H9 (cell line): Measurements from ENCODE around the gene PNMT. TPM values are rescaled to one million over a fixed set of nuclear protein-coding genes. Genes with fewer than 3 reads are reported as not detected.
A peak's percentile ranks its signal among the peaks of the same experiment; 100 is the strongest.

Source experiments
- DNase-seq: peaks from one replicate; pipeline ENCODE4 v3.0.0-alpha.2; 2017
- H2AFZ ChIP-seq: one replicate; pipeline ENCODE4 v1.6.1; 2013; ENCODE audit warnings: mild to moderate bottlenecking, low read length, control low read depth, moderate library complexity
- H2AK5ac ChIP-seq: 2 replicates; pipeline ENCODE4 v1.6.1; 2013; ENCODE audit warnings: low read length, control low read depth, mixed read lengths; ENCODE audit not compliant: insufficient read length
- H2BK120ac ChIP-seq: one replicate; pipeline ENCODE4 v1.6.1; 2013; ENCODE audit warnings: low read depth, mild to moderate bottlenecking, low read length, control low read depth, inconsistent platforms; ENCODE audit not compliant: poor library complexity, severe bottlenecking
- H2BK12ac ChIP-seq: 2 replicates; pipeline ENCODE4 v1.6.1; 2013; ENCODE audit warnings: low read length, control low read depth, mixed read lengths, low read depth; ENCODE audit not compliant: insufficient read length
- H2BK15ac ChIP-seq: 2 replicates; pipeline ENCODE4 v1.6.1; 2013; ENCODE audit warnings: low read depth, low read length, control low read depth
- H2BK20ac ChIP-seq: one replicate; pipeline ENCODE4 v1.6.1; 2013; ENCODE audit warnings: low read depth, mild to moderate bottlenecking, low read length, control low read depth, inconsistent platforms; ENCODE audit not compliant: poor library complexity, severe bottlenecking
- H2BK5ac ChIP-seq: 2 replicates; pipeline ENCODE4 v1.6.1; 2013; ENCODE audit warnings: low read length, control low read depth, mixed read lengths; ENCODE audit not compliant: insufficient read length
- H3K14ac ChIP-seq: 2 replicates; pipeline ENCODE4 v1.6.1; 2013; ENCODE audit warnings: low read length, control low read depth; ENCODE audit not compliant: insufficient read depth
- H3K18ac ChIP-seq: 2 replicates; pipeline ENCODE4 v1.6.1; 2013; ENCODE audit warnings: low read depth, mild to moderate bottlenecking, mixed read lengths, low read length, control low read depth; ENCODE audit not compliant: insufficient read length
- H3K23ac ChIP-seq: 2 replicates; pipeline ENCODE4 v1.6.1; 2013; ENCODE audit warnings: low read length, control low read depth, mixed read lengths, low read depth; ENCODE audit not compliant: insufficient read length
- H3K23me2 ChIP-seq: 2 replicates; pipeline ENCODE4 v1.6.1; 2013; ENCODE audit warnings: low read depth, mild to moderate bottlenecking, mixed read lengths, low read length, control low read depth; ENCODE audit not compliant: insufficient read length, poor library complexity, severe bottlenecking
- H3K27ac ChIP-seq: 2 replicates; pipeline ENCODE4 v1.5.1; 2013; ENCODE audit warnings: low read length, control low read depth, mixed read lengths, low read depth; ENCODE audit not compliant: insufficient read length
- H3K27me3 ChIP-seq: 2 replicates; pipeline ENCODE4 v1.6.1; 2013; ENCODE audit warnings: low read length, control low read depth, inconsistent platforms; ENCODE audit not compliant: insufficient read depth
- H3K4ac ChIP-seq: 2 replicates; pipeline ENCODE4 v1.6.1; 2013; ENCODE audit warnings: low read depth, mild to moderate bottlenecking, control low read depth, inconsistent platforms, low read length, moderate library complexity
- H3K4me1 ChIP-seq: 2 replicates; pipeline ENCODE4 v1.6.1; 2013; ENCODE audit warnings: low read length, control low read depth, inconsistent platforms; ENCODE audit not compliant: insufficient read depth
- H3K4me2 ChIP-seq: 2 replicates; pipeline ENCODE4 v1.6.1; 2013; ENCODE audit warnings: low read length, control low read depth, mixed read lengths; ENCODE audit not compliant: insufficient read length, insufficient read depth
- H3K56ac ChIP-seq: 2 replicates; pipeline ENCODE4 v1.6.1; 2013; ENCODE audit warnings: low read depth, mild to moderate bottlenecking, mixed read lengths, low read length, control low read depth; ENCODE audit not compliant: insufficient read length
- H3K79me1 ChIP-seq: 2 replicates; pipeline ENCODE4 v1.6.1; 2013; ENCODE audit warnings: low read depth, mild to moderate bottlenecking, moderate library complexity, low read length, control low read depth, inconsistent platforms; ENCODE audit not compliant: insufficient read depth, poor library complexity, severe bottlenecking
- H3K79me2 ChIP-seq: 2 replicates; pipeline ENCODE4 v1.6.1; 2013; ENCODE audit warnings: low read length, control low read depth, inconsistent platforms; ENCODE audit not compliant: insufficient read depth
- H3K9ac ChIP-seq: 2 replicates; pipeline ENCODE4 v1.6.1; 2013; ENCODE audit warnings: low read length, control low read depth, mixed read lengths; ENCODE audit not compliant: insufficient read length; ENCODE audit errors: extremely low read depth
- H3K9me3 ChIP-seq: one replicate; pipeline ENCODE4 v1.6.1; 2013; ENCODE audit warnings: low read depth, low read length, inconsistent platforms; ENCODE audit not compliant: control insufficient read depth
- H3T11ph ChIP-seq: one replicate; pipeline ENCODE4 v1.6.1; 2013; ENCODE audit warnings: mild to moderate bottlenecking, low read length, control low read depth, inconsistent platforms
- H4K20me1 ChIP-seq: one replicate; pipeline ENCODE4 v1.6.1; 2013; ENCODE audit not compliant: control insufficient read depth, insufficient read length, insufficient read depth
- H4K5ac ChIP-seq: 2 replicates; pipeline ENCODE4 v1.6.1; 2013; ENCODE audit warnings: low read depth, mild to moderate bottlenecking, mixed read lengths, low read length, control low read depth; ENCODE audit not compliant: insufficient read length
- H4K8ac ChIP-seq: replicated peaks from 2 replicates; pipeline ENCODE4 v1.6.1; 2013; ENCODE audit warnings: low read length, control low read depth, mixed read lengths, low read depth; ENCODE audit not compliant: insufficient read length
- H4K91ac ChIP-seq: 2 replicates; pipeline ENCODE4 v1.6.1; 2013; ENCODE audit warnings: low read depth, mild to moderate bottlenecking, moderate library complexity, mixed read lengths, low read length, control low read depth; ENCODE audit not compliant: insufficient read length
- H3K27ac Mint-ChIP-seq, 3 experiments: 2 replicates in 2 of 3; 3 replicates in 1 of 3; pipeline ENCODE4 v1.8.0; 2020 to 2021; ENCODE audit warnings: mixed read lengths in 3 of 3, mild to moderate bottlenecking in 1 of 3, moderate library complexity in 1 of 3
- H3K27me3 Mint-ChIP-seq: 2 replicates; pipeline ENCODE4 v1.8.0; 2021; ENCODE audit warnings: low read depth, mild to moderate bottlenecking, moderate library complexity, mixed read lengths
- H3K36me3 Mint-ChIP-seq, 3 experiments: 2 replicates in 2 of 3; 3 replicates in 1 of 3; pipeline ENCODE4 v1.8.0; 2020 to 2021; ENCODE audit warnings: low read depth in 3 of 3, mixed read lengths in 3 of 3; ENCODE audit not compliant: insufficient read depth in 1 of 3
- H3K4me1 Mint-ChIP-seq, 2 experiments: 2 replicates each; pipeline ENCODE4 v1.8.0; 2020; ENCODE audit warnings: mixed read lengths in 2 of 2
- H3K4me3 Mint-ChIP-seq, 2 experiments: 2 replicates in 1 of 2; 3 replicates in 1 of 2; pipeline ENCODE4 v1.8.0; 2020 to 2021; ENCODE audit warnings: mild to moderate bottlenecking in 2 of 2, mixed read lengths in 2 of 2, moderate library complexity in 1 of 2
- H3K9me3 Mint-ChIP-seq, 2 experiments: 2 replicates in 1 of 2; 3 replicates in 1 of 2; pipeline ENCODE4 v1.8.0; 2020; ENCODE audit warnings: mild to moderate bottlenecking in 2 of 2, mixed read lengths in 2 of 2, moderate library complexity in 1 of 2
- CTCF ChIP-seq: fragments of 200-600 bp; sonication (generic); conservative IDR thresholded peaks from 3 replicates; pipeline ENCODE4 v1.8.0; 2021; ENCODE audit warnings: antibody characterized with exemption, mild to moderate bottlenecking
- WGBS: extraction: QIAGEN DNeasy Blood & Tissue Kit; methylation state at CpG from one replicate; pipeline ENCODE4 v1.1.7; 2013; ENCODE audit warnings: missing lambda C conversion rate, low lambda C conversion rate, mixed read lengths; ENCODE audit not compliant: insufficient read length; ENCODE audit errors: extremely low coverage; 5-methylcytosine and 5-hydroxymethylcytosine counted together
- total RNA-seq: library from RNA; stranded (reverse); gene quantifications from 2 replicates; pipeline ENCODE4 v1.2.1, GENCODE V29; 2021

Gene PNMT
- total RNA-seq, 1 experiment from 2014 or later = 2.1 TPM

GRCh38 chr17:39675390-39676082, 7.3 kb downstream of the PNMT start:
- peak overlapping the region; percentile 82 to 91 (median 90); a peak in 5 of 7 replicates for H3K27ac Mint-ChIP-seq
- H2BK20ac ChIP-seq = no peak overlapping the region
- no peak overlapping the region for H2BK15ac ChIP-seq
- no peak overlapping the region for H3T11ph ChIP-seq
- H3K4me3 Mint-ChIP-seq = no peak overlapping the region
- no peaks in the 10 kb centered on the region for H3K79me1 ChIP-seq
- peaks cover 15% of the 10 kb centered on the region for H3K27me3 Mint-ChIP-seq
- no peak overlapping the region for H3K23ac ChIP-seq
- no peak overlapping the region for H3K4ac ChIP-seq
- peaks cover 31 to 34% of the 10 kb centered on the region in 2 experiments for H3K4me1 Mint-ChIP-seq
- no peaks in the 10 kb centered on the region for H3K4me1 ChIP-seq
- H3K27ac ChIP-seq = no peak overlapping the region
- TF ChIP-seq CTCF = no peak
- no peak overlapping the region for H3K18ac ChIP-seq
- H3K56ac ChIP-seq = no peak overlapping the region
- no peak overlapping the region for H3K4me2 ChIP-seq
- DNase-seq = no peak
- H4K8ac ChIP-seq = no peak overlapping the region
- H4K20me1 ChIP-seq = no peaks in the 10 kb centered on the region
- no peak overlapping the region for H2AK5ac ChIP-seq
- peaks cover 0 to 6% (median 4%) of the 10 kb centered on the region in 3 experiments; a peak in 5 of 7 replicates for H3K36me3 Mint-ChIP-seq
- no peaks in the 10 kb centered on the region for H3K23me2 ChIP-seq
- H2BK120ac ChIP-seq = no peak overlapping the region
- no peaks in the 10 kb centered on the region for H3K27me3 ChIP-seq
- WGBS = no CpG with 5 or more reads among the region's 10 CpGs
- H2AFZ ChIP-seq = no peak overlapping the region
- H2BK12ac ChIP-seq = no peak overlapping the region
- H3K14ac ChIP-seq = no peak overlapping the region
- no peak overlapping the region for H2BK5ac ChIP-seq
- no peak overlapping the region for H3K9ac ChIP-seq
- H3K9me3 Mint-ChIP-seq = no peaks in the 10 kb centered on the region
- H3K79me2 ChIP-seq = no peaks in the 10 kb centered on the region
- H4K91ac ChIP-seq = no peak overlapping the region
- no peaks in the 10 kb centered on the region for H3K9me3 ChIP-seq
- no peak overlapping the region for H4K5ac ChIP-seq
